H9 (cell line): ENCODE data around the gene TBC1D22A. TPM values are rescaled to one million over a fixed set of nuclear protein-coding genes. Genes with fewer than 3 reads are reported as not detected.

Source experiments
- DNase-seq: peaks from one replicate; pipeline ENCODE4 v3.0.0-alpha.2; 2017
- H2AFZ ChIP-seq: one replicate; pipeline ENCODE4 v1.6.1; 2013; ENCODE audit warnings: mild to moderate bottlenecking, low read length, control low read depth, moderate library complexity
- H2AK5ac ChIP-seq: 2 replicates; pipeline ENCODE4 v1.6.1; 2013; ENCODE audit warnings: low read length, control low read depth, mixed read lengths; ENCODE audit not compliant: insufficient read length
- H2BK120ac ChIP-seq: one replicate; pipeline ENCODE4 v1.6.1; 2013; ENCODE audit warnings: low read depth, mild to moderate bottlenecking, low read length, control low read depth, inconsistent platforms; ENCODE audit not compliant: poor library complexity, severe bottlenecking
- H2BK12ac ChIP-seq: 2 replicates; pipeline ENCODE4 v1.6.1; 2013; ENCODE audit warnings: low read length, control low read depth, mixed read lengths, low read depth; ENCODE audit not compliant: insufficient read length
- H2BK15ac ChIP-seq: 2 replicates; pipeline ENCODE4 v1.6.1; 2013; ENCODE audit warnings: low read depth, low read length, control low read depth
- H2BK20ac ChIP-seq: one replicate; pipeline ENCODE4 v1.6.1; 2013; ENCODE audit warnings: low read depth, mild to moderate bottlenecking, low read length, control low read depth, inconsistent platforms; ENCODE audit not compliant: poor library complexity, severe bottlenecking
- H2BK5ac ChIP-seq: 2 replicates; pipeline ENCODE4 v1.6.1; 2013; ENCODE audit warnings: low read length, control low read depth, mixed read lengths; ENCODE audit not compliant: insufficient read length
- H3K14ac ChIP-seq: 2 replicates; pipeline ENCODE4 v1.6.1; 2013; ENCODE audit warnings: low read length, control low read depth; ENCODE audit not compliant: insufficient read depth
- H3K18ac ChIP-seq: 2 replicates; pipeline ENCODE4 v1.6.1; 2013; ENCODE audit warnings: low read depth, mild to moderate bottlenecking, mixed read lengths, low read length, control low read depth; ENCODE audit not compliant: insufficient read length
- H3K23ac ChIP-seq: 2 replicates; pipeline ENCODE4 v1.6.1; 2013; ENCODE audit warnings: low read length, control low read depth, mixed read lengths, low read depth; ENCODE audit not compliant: insufficient read length
- H3K23me2 ChIP-seq: 2 replicates; pipeline ENCODE4 v1.6.1; 2013; ENCODE audit warnings: low read depth, mild to moderate bottlenecking, mixed read lengths, low read length, control low read depth; ENCODE audit not compliant: insufficient read length, poor library complexity, severe bottlenecking
- H3K27ac ChIP-seq: 2 replicates; pipeline ENCODE4 v1.5.1; 2013; ENCODE audit warnings: low read length, control low read depth, mixed read lengths, low read depth; ENCODE audit not compliant: insufficient read length
- H3K27me3 ChIP-seq: 2 replicates; pipeline ENCODE4 v1.6.1; 2013; ENCODE audit warnings: low read length, control low read depth, inconsistent platforms; ENCODE audit not compliant: insufficient read depth
- H3K4ac ChIP-seq: 2 replicates; pipeline ENCODE4 v1.6.1; 2013; ENCODE audit warnings: low read depth, mild to moderate bottlenecking, control low read depth, inconsistent platforms, low read length, moderate library complexity
- H3K4me1 ChIP-seq: 2 replicates; pipeline ENCODE4 v1.6.1; 2013; ENCODE audit warnings: low read length, control low read depth, inconsistent platforms; ENCODE audit not compliant: insufficient read depth
- H3K4me2 ChIP-seq: 2 replicates; pipeline ENCODE4 v1.6.1; 2013; ENCODE audit warnings: low read length, control low read depth, mixed read lengths; ENCODE audit not compliant: insufficient read length, insufficient read depth
- H3K56ac ChIP-seq: 2 replicates; pipeline ENCODE4 v1.6.1; 2013; ENCODE audit warnings: low read depth, mild to moderate bottlenecking, mixed read lengths, low read length, control low read depth; ENCODE audit not compliant: insufficient read length
- H3K79me1 ChIP-seq: 2 replicates; pipeline ENCODE4 v1.6.1; 2013; ENCODE audit warnings: low read depth, mild to moderate bottlenecking, moderate library complexity, low read length, control low read depth, inconsistent platforms; ENCODE audit not compliant: insufficient read depth, poor library complexity, severe bottlenecking
- H3K79me2 ChIP-seq: 2 replicates; pipeline ENCODE4 v1.6.1; 2013; ENCODE audit warnings: low read length, control low read depth, inconsistent platforms; ENCODE audit not compliant: insufficient read depth
- H3K9ac ChIP-seq: 2 replicates; pipeline ENCODE4 v1.6.1; 2013; ENCODE audit warnings: low read length, control low read depth, mixed read lengths; ENCODE audit not compliant: insufficient read length; ENCODE audit errors: extremely low read depth
- H3K9me3 ChIP-seq: one replicate; pipeline ENCODE4 v1.6.1; 2013; ENCODE audit warnings: low read depth, low read length, inconsistent platforms; ENCODE audit not compliant: control insufficient read depth
- H3T11ph ChIP-seq: one replicate; pipeline ENCODE4 v1.6.1; 2013; ENCODE audit warnings: mild to moderate bottlenecking, low read length, control low read depth, inconsistent platforms
- H4K20me1 ChIP-seq: one replicate; pipeline ENCODE4 v1.6.1; 2013; ENCODE audit not compliant: control insufficient read depth, insufficient read length, insufficient read depth
- H4K5ac ChIP-seq: 2 replicates; pipeline ENCODE4 v1.6.1; 2013; ENCODE audit warnings: low read depth, mild to moderate bottlenecking, mixed read lengths, low read length, control low read depth; ENCODE audit not compliant: insufficient read length
- H4K8ac ChIP-seq: replicated peaks from 2 replicates; pipeline ENCODE4 v1.6.1; 2013; ENCODE audit warnings: low read length, control low read depth, mixed read lengths, low read depth; ENCODE audit not compliant: insufficient read length
- H4K91ac ChIP-seq: 2 replicates; pipeline ENCODE4 v1.6.1; 2013; ENCODE audit warnings: low read depth, mild to moderate bottlenecking, moderate library complexity, mixed read lengths, low read length, control low read depth; ENCODE audit not compliant: insufficient read length
- H3K27ac Mint-ChIP-seq, 3 experiments: 2 replicates in 2 of 3; 3 replicates in 1 of 3; pipeline ENCODE4 v1.8.0; 2020 to 2021; ENCODE audit warnings: mixed read lengths in 3 of 3, mild to moderate bottlenecking in 1 of 3, moderate library complexity in 1 of 3
- H3K27me3 Mint-ChIP-seq: 2 replicates; pipeline ENCODE4 v1.8.0; 2021; ENCODE audit warnings: low read depth, mild to moderate bottlenecking, moderate library complexity, mixed read lengths
- H3K36me3 Mint-ChIP-seq, 3 experiments: 2 replicates in 2 of 3; 3 replicates in 1 of 3; pipeline ENCODE4 v1.8.0; 2020 to 2021; ENCODE audit warnings: low read depth in 3 of 3, mixed read lengths in 3 of 3; ENCODE audit not compliant: insufficient read depth in 1 of 3
- H3K4me1 Mint-ChIP-seq, 2 experiments: 2 replicates each; pipeline ENCODE4 v1.8.0; 2020; ENCODE audit warnings: mixed read lengths in 2 of 2
- H3K4me3 Mint-ChIP-seq, 2 experiments: 2 replicates in 1 of 2; 3 replicates in 1 of 2; pipeline ENCODE4 v1.8.0; 2020 to 2021; ENCODE audit warnings: mild to moderate bottlenecking in 2 of 2, mixed read lengths in 2 of 2, moderate library complexity in 1 of 2
- H3K9me3 Mint-ChIP-seq, 2 experiments: 2 replicates in 1 of 2; 3 replicates in 1 of 2; pipeline ENCODE4 v1.8.0; 2020; ENCODE audit warnings: mild to moderate bottlenecking in 2 of 2, mixed read lengths in 2 of 2, moderate library complexity in 1 of 2
- CTCF ChIP-seq: fragments of 200-600 bp; sonication (generic); conservative IDR thresholded peaks from 3 replicates; pipeline ENCODE4 v1.8.0; 2021; ENCODE audit warnings: antibody characterized with exemption, mild to moderate bottlenecking
- WGBS: extraction: QIAGEN DNeasy Blood & Tissue Kit; methylation state at CpG from one replicate; pipeline ENCODE4 v1.1.7; 2013; ENCODE audit warnings: missing lambda C conversion rate, low lambda C conversion rate, mixed read lengths; ENCODE audit not compliant: insufficient read length; ENCODE audit errors: extremely low coverage; 5-methylcytosine and 5-hydroxymethylcytosine counted together
- total RNA-seq: library from RNA; stranded (reverse); gene quantifications from 2 replicates; pipeline ENCODE4 v1.2.1, GENCODE V29; 2021

TBC1D22A gene
- total RNA-seq, 1 experiment from 2014 or later = 20.8 TPM

GRCh38 chr22:47139013-47139789 lies 376.8 kb downstream of the TBC1D22A start:
- Histone ChIP-seq H2BK5ac (no peak overlapping the region), H4K8ac (no peak overlapping the region), H3K9me3 (no peaks in the 10 kb centered on the region), H2BK15ac (no peak overlapping the region), H4K91ac (no peak overlapping the region), H2AFZ (no peak overlapping the region), H3K27me3 (no peaks in the 10 kb centered on the region), H3K14ac (no peak overlapping the region), H2BK20ac (no peak overlapping the region), H3K23ac (no peak overlapping the region), H3K27ac (no peak overlapping the region), H3K4ac (no peak overlapping the region), H3K18ac (no peak overlapping the region), H2BK120ac (no peak overlapping the region), H3K23me2 (no peaks in the 10 kb centered on the region), H4K5ac (no peak overlapping the region), H2AK5ac (no peak overlapping the region), H3K9ac (no peak overlapping the region), H3K79me1 (no peaks in the 10 kb centered on the region), H3K79me2 (no peaks in the 10 kb centered on the region), H4K20me1 (no peaks in the 10 kb centered on the region), H2BK12ac (no peak overlapping the region), H3K4me2 (no peak overlapping the region), H3K56ac (no peak overlapping the region), H3T11ph (no peak overlapping the region), H3K4me1 (no peaks in the 10 kb centered on the region)
- Mint-ChIP-seq H3K27ac (no peak overlapping the region; a peak in 1 of 7 replicates), H3K9me3 (no peaks in the 10 kb centered on the region), H3K27me3 (peaks cover 1% of the 10 kb centered on the region; the same call in 1 of the 2 replicates), H3K36me3 (no peaks in the 10 kb centered on the region; a peak in 1 of 7 replicates), H3K4me1 (no peaks in the 10 kb centered on the region; a peak in 1 of 4 replicates), H3K4me3 (no peak overlapping the region)
- WGBS = no CpG with 5 or more reads among the region's 30 CpGs
- DNase-seq = no peak
- no peak for TF ChIP-seq CTCF
